ENCODE measurements around the gene CENPC. TPM values are rescaled to one million over a fixed set of nuclear protein-coding genes. Genes with fewer than 3 reads are reported as not detected.

CENPC gene
- total and polyA plus RNA-seq, 2 donors (not counting 3 experiments of a cell fraction or from before 2014, with no cell fraction given): 3.6 to 26.4 TPM

DNA sequence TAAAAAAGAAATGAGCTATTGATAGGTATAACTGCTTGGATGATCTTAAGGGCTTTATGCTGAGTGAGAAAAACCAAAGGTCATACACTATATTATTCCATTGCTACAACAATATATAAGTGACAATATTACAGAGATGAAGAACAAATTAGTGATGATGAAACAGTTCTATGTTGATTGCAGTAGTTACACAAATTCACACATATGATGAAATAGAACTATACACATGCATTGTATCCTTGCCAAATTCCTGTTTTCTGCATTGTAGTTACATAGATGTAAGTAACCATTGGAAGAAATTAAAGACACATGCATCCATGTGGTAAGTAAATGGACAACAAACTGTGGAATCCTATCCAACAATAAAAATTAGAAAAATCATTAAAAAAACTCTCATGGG is 76.5 kb downstream of the CENPC start:
- Histone ChIP-seq H3K9me1 (replicated peaks; ENCODE audit: control insufficient read depth, extremely low read depth, insufficient read depth, low read length) (no peaks in the 10 kb centered on the region), H4K20me1 (replicated peaks; ENCODE audit: control insufficient read depth, extremely low read depth, insufficient read depth, low read length) (no peaks in the 10 kb centered on the region), H3K79me2 (ENCODE audit: control insufficient read depth, insufficient read depth, low read length) (no peaks in the 10 kb centered on the region), H3K4me1 (ENCODE audit: control insufficient read depth, extremely low read depth, insufficient read depth, low read length) (no peaks in the 10 kb centered on the region), H3K36me3 (ENCODE audit: control insufficient read depth in 2 of 2, extremely low read depth in 1 of 2, insufficient read depth in 2 of 2, low read length in 2 of 2) (peaks cover 4 to 5% of the 10 kb centered on the region in 2 experiments), H3K4me3 (replicated peaks in 1 of 3; ENCODE audit: insufficient read depth in 1 of 3, low read depth in 1 of 3, low read length in 3 of 3) (no peak overlapping the region), H3K27ac (ENCODE audit: insufficient read depth, low read depth, low read length) (no peak overlapping the region), H3K4me2 (ENCODE audit: insufficient read depth, low read length) (no peak overlapping the region), H3K9me3 (replicated peaks; ENCODE audit: control insufficient read depth, insufficient read depth, low read length) (no peaks in the 10 kb centered on the region), H3K9ac (replicated peaks; ENCODE audit: extremely low read depth, insufficient read depth, low read length) (no peak overlapping the region), H3K27me3 (ENCODE audit: control insufficient read depth in 2 of 2, insufficient read depth in 2 of 2, low read length in 2 of 2) (no peaks in the 10 kb centered on the region), H2AFZ (ENCODE audit: low read depth, low read length) (no peak overlapping the region)
- DNase-seq (ENCODE audit: low read depth, low spot score) (no peak), FAIRE-seq (no peak)
- intact Hi-C loops (cut with micrococcal nuclease): no loop called here
- ChIA-PET CTCF (no interaction called here), POLR2A (no interaction called here)
- dilution Hi-C loops (cut with MboI; ENCODE audit: extremely low pct_ligation_motif_present, low sequenced_read_pairs): no loop called here
- no TSS peak for BruUV-seq (replicated peaks)
- TF ChIP-seq MYC (IDR thresholded peaks at IDR 0.05; ENCODE audit: low read depth, low read length): no peak
- TF ChIP-seq POLR2A (IDR thresholded peaks at IDR 0.05; ENCODE audit: low read depth, low read length): no peak
- no peak for TF ChIP-seq FOS (IDR thresholded peaks at IDR 0.05; ENCODE audit: borderline replicate concordance, insufficient read depth, low read length)
- TF ChIP-seq POLR2AphosphoS5 (IDR thresholded peaks at IDR 0.05; ENCODE audit: insufficient read depth, low read depth, low read length): no peak
- no peak for TF ChIP-seq JUN (IDR thresholded peaks at IDR 0.05; ENCODE audit: borderline replicate concordance, insufficient read depth, insufficient read length, low read depth)
- TF ChIP-seq, protein P1, sequence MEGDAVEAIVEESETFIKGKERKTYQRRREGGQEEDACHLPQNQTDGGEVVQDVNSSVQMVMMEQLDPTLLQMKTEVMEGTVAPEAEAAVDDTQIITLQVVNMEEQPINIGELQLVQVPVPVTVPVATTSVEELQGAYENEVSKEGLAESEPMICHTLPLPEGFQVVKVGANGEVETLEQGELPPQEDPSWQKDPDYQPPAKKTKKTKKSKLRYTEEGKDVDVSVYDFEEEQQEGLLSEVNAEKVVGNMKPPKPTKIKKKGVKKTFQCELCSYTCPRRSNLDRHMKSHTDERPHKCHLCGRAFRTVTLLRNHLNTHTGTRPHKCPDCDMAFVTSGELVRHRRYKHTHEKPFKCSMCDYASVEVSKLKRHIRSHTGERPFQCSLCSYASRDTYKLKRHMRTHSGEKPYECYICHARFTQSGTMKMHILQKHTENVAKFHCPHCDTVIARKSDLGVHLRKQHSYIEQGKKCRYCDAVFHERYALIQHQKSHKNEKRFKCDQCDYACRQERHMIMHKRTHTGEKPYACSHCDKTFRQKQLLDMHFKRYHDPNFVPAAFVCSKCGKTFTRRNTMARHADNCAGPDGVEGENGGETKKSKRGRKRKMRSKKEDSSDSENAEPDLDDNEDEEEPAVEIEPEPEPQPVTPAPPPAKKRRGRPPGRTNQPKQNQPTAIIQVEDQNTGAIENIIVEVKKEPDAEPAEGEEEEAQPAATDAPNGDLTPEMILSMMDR (IDR thresholded peaks at IDR 0.05; ENCODE audit: extremely low read depth in 1 of 2, insufficient read depth in 1 of 2, low read depth in 1 of 2, low read length in 2 of 2): no peak

DNA sequence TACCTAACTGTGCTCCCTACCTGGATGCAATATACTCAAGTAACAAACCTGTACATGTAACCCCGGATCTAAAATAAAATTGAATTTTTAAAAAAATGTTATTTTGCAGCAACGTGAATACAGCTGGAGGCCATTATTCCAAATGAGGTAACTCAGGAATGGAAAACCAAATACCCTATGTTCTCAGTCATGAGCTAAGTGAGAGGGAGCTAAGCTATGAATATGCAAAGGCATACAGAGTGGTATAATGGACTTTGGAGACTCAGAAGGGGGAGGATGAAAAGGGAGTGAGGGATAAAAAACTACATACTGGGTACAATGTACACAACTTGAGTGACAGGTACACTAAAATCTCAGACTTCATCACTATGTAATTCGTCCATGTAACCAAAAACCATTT is 78.6 kb downstream of the CENPC start:
- Histone ChIP-seq H3K27ac (ENCODE audit: insufficient read depth, low read depth, low read length) (no peak overlapping the region), H3K9me1 (replicated peaks; ENCODE audit: control insufficient read depth, extremely low read depth, insufficient read depth, low read length) (no peaks in the 10 kb centered on the region), H3K27me3 (ENCODE audit: control insufficient read depth in 2 of 2, insufficient read depth in 2 of 2, low read length in 2 of 2) (no peaks in the 10 kb centered on the region), H3K9me3 (replicated peaks; ENCODE audit: control insufficient read depth, insufficient read depth, low read length) (no peaks in the 10 kb centered on the region), H3K4me3 (replicated peaks in 1 of 3; ENCODE audit: insufficient read depth in 1 of 3, low read depth in 1 of 3, low read length in 3 of 3) (no peak overlapping the region), H3K4me2 (ENCODE audit: insufficient read depth, low read length) (no peak overlapping the region), H2AFZ (ENCODE audit: low read depth, low read length) (no peak overlapping the region), H3K36me3 (ENCODE audit: control insufficient read depth in 2 of 2, extremely low read depth in 1 of 2, insufficient read depth in 2 of 2, low read length in 2 of 2) (peaks cover 2 to 4% of the 10 kb centered on the region in 2 experiments), H4K20me1 (replicated peaks; ENCODE audit: control insufficient read depth, extremely low read depth, insufficient read depth, low read length) (no peaks in the 10 kb centered on the region), H3K9ac (replicated peaks; ENCODE audit: extremely low read depth, insufficient read depth, low read length) (no peak overlapping the region), H3K79me2 (ENCODE audit: control insufficient read depth, insufficient read depth, low read length) (no peaks in the 10 kb centered on the region), H3K4me1 (ENCODE audit: control insufficient read depth, extremely low read depth, insufficient read depth, low read length) (no peaks in the 10 kb centered on the region)
- ChIA-PET POLR2A (no interaction called here), CTCF (no interaction called here)
- intact Hi-C loops (cut with micrococcal nuclease) (no loop called here), dilution Hi-C loops (cut with MboI; ENCODE audit: extremely low pct_ligation_motif_present, low sequenced_read_pairs) (no loop called here)
- FAIRE-seq: no peak
- no peak for TF ChIP-seq FOS (IDR thresholded peaks at IDR 0.05; ENCODE audit: borderline replicate concordance, insufficient read depth, low read length)
- TF ChIP-seq, protein P2, sequence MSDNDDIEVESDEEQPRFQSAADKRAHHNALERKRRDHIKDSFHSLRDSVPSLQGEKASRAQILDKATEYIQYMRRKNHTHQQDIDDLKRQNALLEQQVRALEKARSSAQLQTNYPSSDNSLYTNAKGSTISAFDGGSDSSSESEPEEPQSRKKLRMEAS (IDR thresholded peaks at IDR 0.05; ENCODE audit: insufficient read depth, insufficient read length): no peak
- no peak for TF ChIP-seq MYC (IDR thresholded peaks at IDR 0.05; ENCODE audit: low read depth, low read length)
- TF ChIP-seq POLR2A (IDR thresholded peaks at IDR 0.05; ENCODE audit: low read depth, low read length): no peak
- TF ChIP-seq POLR2AphosphoS5 (IDR thresholded peaks at IDR 0.05; ENCODE audit: insufficient read depth, low read depth, low read length): no peak
- no peak for TF ChIP-seq EZH2 (IDR thresholded peaks at IDR 0.05; ENCODE audit: borderline replicate concordance, low read depth, low read length, severe bottlenecking)
- no peak for TF ChIP-seq JUN (IDR thresholded peaks at IDR 0.05; ENCODE audit: borderline replicate concordance, insufficient read depth, insufficient read length, low read depth)
- TF ChIP-seq GATA2 (IDR thresholded peaks at IDR 0.05; ENCODE audit: insufficient read depth, insufficient read length, low read depth, low read length): no peak
- TF ChIP-seq, protein P1 (IDR thresholded peaks at IDR 0.05; ENCODE audit: extremely low read depth in 1 of 2, insufficient read depth in 1 of 2, low read depth in 1 of 2, low read length in 2 of 2): no peak
- BruUV-seq (replicated peaks): no TSS peak
- DNase-seq (ENCODE audit: low read depth, low spot score): no peak
